Hematopoietic multipotent progenitor cell treated with erythropoietin and hydrocortisone succinate and interleukin-3 and kit ligand, for 17 days (in vitro differentiated cells): ENCODE results near the gene ODAD4.

ENCODE experiments used
- DNase-seq: peaks from one replicate; pipeline ENCODE4 v3.0.0-alpha.2; 2015; ENCODE audit warnings: low spot score

ODAD4 gene

GRCh38 chr17:41971721-41972523 lies 41.5 kb downstream of the ODAD4 start:
- DNase-seq: no peak

DNA sequence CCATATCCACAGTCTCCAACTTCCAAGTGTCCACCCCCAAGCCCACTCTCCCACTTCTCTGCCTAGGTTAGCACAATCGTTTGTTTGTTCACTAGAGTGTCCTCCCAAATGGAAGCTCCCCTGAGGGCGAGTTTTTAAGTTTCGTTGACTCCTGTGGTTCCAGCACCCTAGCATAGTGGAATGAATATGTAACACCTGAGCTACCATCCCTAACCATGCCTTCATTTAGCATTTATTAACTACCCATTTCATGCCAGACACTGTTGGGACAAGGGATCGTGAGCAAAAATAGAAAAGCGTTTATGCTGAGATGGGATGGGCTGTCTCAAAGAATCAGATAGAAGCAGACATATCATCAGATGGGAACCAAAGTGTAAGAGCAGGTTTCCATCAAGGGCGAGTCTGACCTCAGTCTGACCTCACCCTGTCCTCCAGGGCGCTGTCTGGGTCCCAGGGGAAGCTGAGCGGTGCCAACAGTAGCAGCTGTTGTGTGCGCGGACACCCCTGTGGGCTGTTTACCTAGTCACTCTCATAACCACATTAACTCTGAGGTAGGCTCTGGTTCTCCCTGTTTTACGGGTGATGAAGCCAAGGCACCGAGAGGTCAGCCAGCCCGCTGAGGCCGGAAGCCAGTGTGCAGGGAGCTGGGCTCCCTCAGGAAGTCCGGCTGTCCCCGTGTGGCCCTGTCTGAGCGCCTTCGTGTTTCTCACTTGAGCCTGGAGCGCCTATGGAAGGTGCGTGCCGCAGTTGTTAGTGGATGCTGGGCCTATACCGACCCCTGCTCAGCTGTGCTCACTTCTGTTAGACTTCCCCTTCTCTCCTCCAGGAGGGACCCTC lies 42.4 kb downstream of the ODAD4 start:
- DNase-seq: no peak

- DNase-seq: no peak
Observed at GRCh38 chr17:41973408-41973811, 43.0 kb downstream of the ODAD4 start.

DNA sequence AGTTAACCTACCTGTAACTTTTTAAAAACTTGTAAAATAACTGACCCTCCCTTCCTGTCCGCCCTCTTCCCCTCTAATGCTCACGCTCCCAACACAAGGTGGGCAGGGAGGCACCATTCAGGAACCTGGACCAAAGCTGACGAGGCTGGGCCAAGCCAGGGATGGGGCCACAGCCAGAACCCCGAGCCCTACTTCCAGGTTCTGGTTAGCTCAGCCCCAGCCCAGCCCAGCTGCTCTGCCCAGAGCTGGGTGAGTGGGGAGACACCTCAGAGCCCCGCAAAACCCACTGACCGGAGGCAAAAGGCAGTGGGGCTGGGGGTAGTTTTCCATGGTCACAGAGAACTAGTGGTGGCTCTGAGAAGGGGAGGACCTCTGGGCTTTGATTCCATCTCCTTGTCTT lies 43.6 kb downstream of the ODAD4 start:
- DNase-seq: no peak

GRCh38 chr17:41974658-41975057 lies 44.2 kb downstream of the ODAD4 start:
- no peak for DNase-seq

GRCh38 chr17:41975099-41976083 lies 45.0 kb downstream of the ODAD4 start:
- no peak for DNase-seq

DNA sequence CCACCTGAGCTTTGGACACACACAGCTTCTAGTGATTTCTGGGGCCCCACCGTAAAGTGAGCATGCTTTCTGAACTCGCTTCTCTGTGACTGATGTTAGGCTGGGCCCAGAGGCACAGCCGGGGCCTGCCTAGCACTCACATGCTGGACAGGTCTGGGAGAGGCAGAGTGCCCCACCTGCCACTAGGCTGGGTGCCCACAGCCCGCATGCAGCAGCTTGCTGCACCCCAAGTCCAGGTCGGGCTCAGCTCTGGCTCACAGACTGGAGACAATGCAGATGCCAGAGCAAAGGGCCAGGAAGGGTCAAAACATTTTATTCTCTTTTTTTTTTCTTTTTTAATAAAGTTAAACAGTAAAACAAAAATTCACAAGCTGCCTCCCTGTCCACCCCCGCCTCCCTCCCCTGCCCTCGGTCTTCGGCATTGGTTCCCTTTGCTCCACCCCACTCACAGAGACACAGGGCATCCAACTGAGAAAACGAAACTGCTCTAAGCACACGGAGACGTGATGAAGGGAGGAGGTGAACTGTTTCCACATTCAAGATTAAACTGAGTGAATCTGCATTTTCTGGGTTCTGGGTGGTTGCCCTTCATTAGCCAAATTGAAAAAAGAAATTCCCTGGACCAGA lies 45.8 kb downstream of the ODAD4 start:
- no peak for DNase-seq

DNA sequence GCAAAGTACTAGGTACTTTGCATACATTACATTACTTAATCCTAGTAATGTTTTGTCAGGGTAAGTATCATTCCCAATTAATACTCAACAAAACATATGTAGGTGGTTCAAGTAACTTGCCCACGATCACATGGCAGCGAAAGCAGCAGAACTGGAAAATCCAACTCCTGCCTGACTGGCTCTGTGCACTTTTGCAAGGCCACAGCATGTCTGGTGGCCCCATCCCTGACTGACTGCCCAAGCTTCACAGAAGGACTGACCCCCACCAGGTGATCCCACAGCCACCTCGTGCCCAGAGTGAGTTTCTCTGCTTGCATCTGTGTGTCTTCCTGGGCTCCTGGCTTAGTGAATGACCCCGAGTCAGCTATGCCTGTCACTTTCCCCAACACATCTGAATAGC lies 47.6 kb downstream of the ODAD4 start:
- DNase-seq: no peak

GRCh38 chr17:41982026-41982760 lies 51.8 kb downstream of the ODAD4 start:
- DNase-seq: no peak

GRCh38 chr17:41984454-41984853 lies 54.0 kb downstream of the ODAD4 start:
- DNase-seq: no peak

- DNase-seq: no peak
Observed at GRCh38 chr17:41985919-41986318, 55.5 kb downstream of the ODAD4 start.

GRCh38 chr17:41986634-41987033 lies 56.2 kb downstream of the ODAD4 start:
- DNase-seq: no peak

DNA sequence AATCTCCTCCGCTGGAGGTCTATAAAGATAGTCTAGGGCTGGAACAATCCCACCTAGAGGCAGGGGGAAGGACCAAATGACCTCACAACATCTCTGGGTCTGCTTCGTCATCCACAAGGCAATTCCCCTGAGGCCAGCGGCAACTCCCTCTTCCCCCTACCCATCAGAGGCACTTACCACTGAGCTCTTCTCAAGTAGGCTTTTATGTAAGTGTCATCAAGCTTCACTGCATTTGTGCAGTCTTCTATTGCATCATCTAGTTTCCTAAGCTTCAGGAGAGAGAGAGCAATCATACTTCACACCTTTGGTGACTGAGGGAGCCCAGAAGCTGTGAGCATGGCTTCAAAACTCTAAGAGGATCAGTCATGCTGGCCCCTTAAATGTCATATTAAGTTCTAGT lies 57.2 kb downstream of the ODAD4 start:
- no peak for DNase-seq

- no peak for DNase-seq
Observed at GRCh38 chr17:41988418-41988817, 58.0 kb downstream of the ODAD4 start.

DNA sequence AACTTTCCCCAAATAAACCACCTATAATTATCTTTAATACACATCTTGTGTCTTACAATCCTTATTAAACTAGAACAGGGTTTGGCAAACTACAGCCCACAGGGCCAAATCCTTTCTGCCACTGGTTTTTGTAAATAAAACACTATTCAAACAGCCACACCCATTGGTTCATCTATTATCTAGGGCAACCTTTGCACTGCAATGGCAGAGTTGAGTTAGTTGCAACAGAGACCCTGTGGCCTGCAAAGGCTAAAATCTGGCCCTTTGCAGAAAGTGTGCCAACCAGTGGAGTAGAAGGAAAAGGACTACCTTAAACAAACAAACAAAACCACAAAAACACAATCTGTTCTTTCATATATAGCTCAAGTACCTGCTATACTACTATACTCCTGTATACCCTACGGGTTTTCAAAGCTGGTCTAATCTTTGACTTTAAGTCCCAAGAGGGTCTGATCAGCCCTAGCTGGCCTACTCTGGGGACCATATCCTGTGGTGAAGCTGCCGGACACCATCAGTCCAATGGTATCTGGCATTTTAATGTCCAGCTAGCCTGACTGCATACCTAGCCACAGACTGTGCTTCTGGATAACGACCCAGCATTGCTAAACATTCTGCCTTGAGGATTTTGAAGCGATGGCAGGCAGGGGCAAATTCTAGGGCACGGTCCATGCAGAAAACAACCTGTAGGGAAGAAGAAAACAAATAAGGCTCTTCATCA lies 59.4 kb downstream of the ODAD4 start:
- DNase-seq: no peak

- DNase-seq: no peak
Observed at GRCh38 chr17:41992576-41992975, 62.2 kb downstream of the ODAD4 start.

DNA sequence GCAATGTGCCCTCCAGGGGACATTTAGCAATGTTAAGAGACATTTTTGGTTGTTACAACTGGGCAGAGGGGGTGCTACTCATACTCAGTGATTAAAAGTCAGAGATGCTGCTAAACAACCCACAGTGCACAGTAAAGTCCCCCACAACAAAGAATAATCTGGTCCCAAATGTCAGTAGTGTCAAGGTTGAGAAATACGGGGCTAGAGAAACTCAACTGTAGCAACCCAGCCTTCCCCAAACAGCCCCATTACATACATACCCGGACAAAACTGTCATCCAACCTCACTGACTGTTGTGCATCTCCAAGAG lies 66.4 kb downstream of the ODAD4 start:
- DNase-seq: no peak

- DNase-seq: no peak
Observed at GRCh38 chr17:41998497-41998896, 68.1 kb downstream of the ODAD4 start.

DNA sequence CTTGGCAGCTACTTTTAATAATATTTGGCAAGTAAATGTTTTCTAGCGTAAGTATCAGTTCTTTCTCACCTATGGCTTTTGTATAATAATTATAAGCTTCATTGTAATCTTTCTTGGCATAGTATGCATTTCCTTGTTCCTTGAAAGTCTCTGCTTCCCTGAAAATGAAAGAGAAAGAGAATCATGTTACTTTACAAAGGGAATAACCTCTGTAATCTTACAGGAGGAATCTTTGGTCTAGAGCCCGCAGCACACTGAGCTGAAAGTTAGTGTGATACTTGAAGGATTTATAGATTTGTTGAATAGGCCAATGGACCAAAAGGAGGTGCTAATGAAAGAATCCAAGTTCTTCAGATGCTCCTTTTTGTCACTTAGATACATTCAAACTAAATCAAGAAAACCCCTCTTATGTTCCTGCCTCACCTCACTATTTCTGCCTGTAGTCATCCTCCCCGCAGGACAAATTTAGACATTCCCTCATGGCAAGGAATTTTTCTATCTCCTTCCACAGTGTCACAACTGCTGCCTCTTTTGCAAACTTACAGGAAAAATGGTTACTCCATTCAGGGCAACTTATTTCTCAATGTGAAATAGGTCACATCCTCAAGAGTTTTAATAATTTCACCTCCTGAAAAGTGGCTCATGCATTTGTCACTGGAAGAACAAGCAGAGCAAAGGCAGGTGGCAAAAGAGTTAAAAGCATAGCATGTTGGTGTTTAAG lies 70.2 kb downstream of the ODAD4 start:
- DNase-seq: no peak

DNA sequence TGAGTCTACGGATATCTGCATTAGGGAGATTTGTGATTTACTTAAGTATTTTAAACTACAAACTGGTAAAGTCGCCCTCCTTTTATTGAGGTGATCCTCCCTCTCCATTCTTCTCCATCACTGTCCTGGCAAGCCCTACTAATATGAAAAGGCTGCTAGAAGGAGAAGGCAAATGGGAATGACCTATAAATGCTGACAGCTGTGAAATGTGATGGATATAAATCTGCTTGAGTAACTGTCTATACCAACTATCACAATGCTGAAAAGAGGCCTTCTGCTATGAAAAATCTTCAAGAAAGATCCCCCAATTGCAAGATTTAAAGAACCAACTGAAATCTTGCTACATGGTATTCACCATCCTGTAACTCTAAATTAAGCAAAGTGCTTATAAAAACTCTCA lies 71.3 kb downstream of the ODAD4 start:
- no peak for DNase-seq
